Upper lobe of left lung (tissue), 6 donors: Measurements from ENCODE around the gene TMEM259. TPM values are rescaled to one million over a fixed set of nuclear protein-coding genes. Genes with fewer than 3 reads are reported as not detected.
A peak's percentile ranks its signal among the peaks of the same experiment; 100 is the strongest.

ENCODE experiments used
- ATAC-seq, 2 donors: fragments of 200-7000 bp; cut with Tn5 transposase; one replicate each; pipeline ENCODE4 v1.9.1; 2022; ENCODE audit warnings: mild to moderate bottlenecking in 2 of 2, moderate library complexity in 2 of 2; ENCODE audit not compliant: low FRiP score in 2 of 2
- DNase-seq, 2 donors: peaks; one replicate each; pipeline ENCODE4 v3.0.0-alpha.2; 2019 to 2020
- H3K27ac ChIP-seq, 4 donors: fragments of 200-600 bp; sonication (generic); one replicate each; pipeline ENCODE4 v1.5.1; 2016 to 2019
- H3K27me3 ChIP-seq, 4 donors: fragments of 200-600 bp; sonication (generic); one replicate each; pipeline ENCODE4 v1.5.1; 2017 to 2019
- H3K36me3 ChIP-seq, 4 donors: fragments of 200-600 bp; sonication (generic); one replicate each; pipeline ENCODE4 v1.5.1; 2016 to 2019
- H3K4me1 ChIP-seq, 4 donors: fragments of 200-600 bp; sonication (generic); one replicate each; pipeline ENCODE4 v1.5.1; 2018 to 2019
- H3K4me3 ChIP-seq, 4 donors: fragments of 200-600 bp; sonication (generic); one replicate each; pipeline ENCODE4 v1.5.1; 2017 to 2019; ENCODE audit warnings: mild to moderate bottlenecking in 2 of 4, moderate library complexity in 1 of 4
- H3K9me3 ChIP-seq, 4 donors: fragments of 200-600 bp; sonication (generic); one replicate each; pipeline ENCODE4 v1.5.1; 2018 to 2019
- CTCF ChIP-seq, 6 experiments: fragments of 450-650 bp in 4 of 6; fragments of 200-600 bp in 2 of 6; sonication (generic) in 2 of 6; IDR thresholded peaks; one replicate each; pipeline ENCODE4 v1.5.1; 2016 to 2019; ENCODE audit warnings: antibody characterized with exemption in 6 of 6
- EP300 ChIP-seq, 4 donors: sonication (generic); formaldehyde crosslinking; IDR thresholded peaks; one replicate each; pipeline ENCODE4 v1.5.1; 2017; ENCODE audit warnings: antibody characterized with exemption in 4 of 4, control low read depth in 2 of 4
- POLR2A ChIP-seq, 4 donors: fragments of 450-650 bp; IDR thresholded peaks; one replicate each; pipeline ENCODE4 v1.5.1; 2016 to 2017; ENCODE audit warnings: antibody characterized with exemption in 4 of 4, mild to moderate bottlenecking in 2 of 4
- POLR2AphosphoS5 ChIP-seq, 2 donors: sonication (generic); formaldehyde crosslinking; IDR thresholded peaks; one replicate each; pipeline ENCODE4 v1.5.1; 2017; ENCODE audit warnings: antibody characterized with exemption in 2 of 2
- WGBS, 2 donors: methylation state at CpG; one replicate each; pipeline ENCODE4 v1.1.5; 2017 to 2018; 5-methylcytosine and 5-hydroxymethylcytosine counted together
- total RNA-seq, 6 donors: library from RNA; depleted of rRNA in 4 of 6; stranded (reverse); fragments of >200 nt in 4 of 6; gene quantifications; one replicate each; pipeline versions ENCODE4 v1.1.0 to v1.2.1, GENCODE V29; 2016 to 2021
- donor health status: DM: no; HTN: no; CAD: no; lungs with moderate emphysema.
- donor health status: DM: no; HTN: yes; CAD: no; lungs with severe emphysema.

Gene TMEM259
- total RNA-seq, 6 donors from 2014 or later: 143 to 643 (median 208) TPM

GRCh38 chr19:1064661-1065605 lies 44.0 kb upstream of the TMEM259 start:
- Histone ChIP-seq H3K9me3 (no peaks in the 10 kb centered on the region), H3K36me3 (no peaks in the 10 kb centered on the region), H3K4me3 (peak overlapping the region in 3 of 4 donors; percentile 13 to 75 (median 68)), H3K27ac (peak overlapping the region; percentile 80 to 96 (median 90)), H3K27me3 (peaks cover 0 to 3% (median 0%) of the 10 kb centered on the region in 4 donors), H3K4me1 (peaks cover 50 to 67% (median 62%) of the 10 kb centered on the region in 4 donors)
- WGBS, 2 donors: 21 to 25% methylated on average over 13 to 26 of the region's 60 CpGs
- TF ChIP-seq POLR2AphosphoS5 (IDR thresholded peaks at IDR 0.05): peak; percentile 15 to 34
- TF ChIP-seq CTCF (IDR thresholded peaks at IDR 0.05): peak; percentile 94 to 99 (median 96)
- TF ChIP-seq EP300 (IDR thresholded peaks at IDR 0.05): no peak
- peak; percentile 76 to 83 for ATAC-seq
- DNase-seq: peak; percentile 78 to 96

- H3K4me3 ChIP-seq: peak overlapping the region in 2 of 4 donors; percentile 68 to 75
- ATAC-seq (no peak), DNase-seq (peak in 1 of 2 donors; percentile 80)
- H3K9me3 ChIP-seq: no peaks in the 10 kb centered on the region
- WGBS, 2 donors: 74 to 89% methylated on average over 37 of the region's 37 CpGs
- H3K4me1 ChIP-seq: peaks cover 44 to 59% (median 54%) of the 10 kb centered on the region in 4 donors
- H3K27me3 ChIP-seq: peaks cover 0 to 3% (median 0%) of the 10 kb centered on the region in 4 donors
- H3K36me3 ChIP-seq: no peaks in the 10 kb centered on the region
- H3K27ac ChIP-seq: peak overlapping the region in 1 of 4 donors; percentile 91
- TF ChIP-seq CTCF (IDR thresholded peaks at IDR 0.05): no peak
Observed at GRCh38 chr19:1063909-1064660, 43.2 kb upstream of the TMEM259 start.

GRCh38 chr19:1063030-1063908 lies 42.3 kb upstream of the TMEM259 start:
- TF ChIP-seq CTCF (IDR thresholded peaks at IDR 0.05) (no peak), EP300 (IDR thresholded peaks at IDR 0.05) (no peak), POLR2AphosphoS5 (IDR thresholded peaks at IDR 0.05) (no peak), POLR2A (IDR thresholded peaks at IDR 0.05) (no peak)
- Histone ChIP-seq H3K4me3 (no peak overlapping the region), H3K27me3 (peaks cover 0 to 3% (median 0%) of the 10 kb centered on the region in 4 donors), H3K4me1 (peaks cover 36 to 51% (median 46%) of the 10 kb centered on the region in 4 donors), H3K9me3 (peaks cover 4 to 6% (median 5%) of the 10 kb centered on the region in 4 donors), H3K36me3 (peaks cover 0 to 5% (median 0%) of the 10 kb centered on the region in 4 donors), H3K27ac (no peak overlapping the region)
- WGBS, 2 donors: 75 to 84% methylated on average over 15 to 32 of the region's 37 CpGs
- DNase-seq (peak; percentile 55 to 88), ATAC-seq (no peak)

- 86 to 94% methylated on average over 17 of the region's 17 CpGs for WGBS, 2 donors
- H3K4me3 ChIP-seq: no peak overlapping the region
- no peak overlapping the region for H3K27ac ChIP-seq
- no peak for ATAC-seq
- H3K4me1 ChIP-seq: peaks cover 33 to 43% (median 38%) of the 10 kb centered on the region in 4 donors
- peaks cover 11 to 14% (median 12%) of the 10 kb centered on the region in 4 donors for H3K9me3 ChIP-seq
- peaks cover 0 to 5% (median 0%) of the 10 kb centered on the region in 4 donors for H3K36me3 ChIP-seq
- TF ChIP-seq CTCF (IDR thresholded peaks at IDR 0.05): no peak
- peaks cover 0 to 3% (median 0%) of the 10 kb centered on the region in 4 donors for H3K27me3 ChIP-seq
- DNase-seq: no peak
Observed at GRCh38 chr19:1062387-1063029, 41.6 kb upstream of the TMEM259 start.
